ENCODE data around the gene PAX8. TPM values are rescaled to one million over a fixed set of nuclear protein-coding genes. Genes with fewer than 3 reads are reported as not detected.

Gene PAX8
- total RNA-seq, 1 experiment from 2014 or later = not detected

DNA sequence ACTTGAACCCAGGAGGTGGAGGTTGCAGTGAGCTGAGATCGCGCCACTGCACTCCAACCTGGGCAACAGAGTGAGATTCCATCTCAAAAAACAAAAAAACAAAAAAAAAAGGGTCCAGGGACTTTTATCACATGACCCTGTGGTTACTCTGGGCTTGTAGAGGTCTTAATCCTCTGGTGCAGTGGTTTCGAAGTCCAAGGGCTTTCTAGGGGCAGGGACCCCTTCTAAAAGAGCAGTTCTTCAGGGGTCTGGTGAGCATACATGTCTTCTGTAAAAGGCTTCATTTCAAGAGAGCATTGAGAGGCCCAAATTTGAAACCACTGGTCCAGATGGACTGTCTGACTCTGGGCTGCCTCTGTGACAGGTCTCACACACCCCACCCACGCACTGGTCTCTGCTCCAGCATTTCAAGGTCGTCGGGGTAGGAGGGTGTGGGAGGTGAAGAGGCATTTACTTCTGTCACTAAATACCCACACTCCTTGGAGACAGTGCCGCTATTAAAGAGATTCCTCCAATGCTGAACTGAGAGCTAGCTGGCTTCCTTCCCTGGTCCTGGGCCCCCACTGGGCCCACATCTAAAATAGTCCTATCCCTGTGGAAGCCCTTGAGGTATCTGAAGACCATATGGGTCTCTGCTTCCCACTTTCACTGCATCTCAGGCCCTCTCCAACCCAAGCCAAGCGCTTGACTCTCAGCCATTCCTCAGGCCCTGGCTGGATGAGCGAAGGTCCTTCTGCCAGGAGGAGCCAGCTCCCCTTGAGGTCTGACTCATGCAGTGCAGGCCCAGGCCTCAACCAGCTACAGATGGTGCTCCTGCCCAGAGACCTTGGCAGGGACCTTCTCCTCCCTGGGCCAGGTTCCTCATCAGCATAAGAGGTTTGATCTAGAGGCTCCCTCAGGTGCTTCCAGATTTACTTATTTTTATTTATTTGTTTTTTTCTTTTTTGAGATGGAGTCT lies 44.8 kb downstream of the PAX8 start:
- Histone ChIP-seq H3K4me3 (no peak overlapping the region), H3K4me1 (replicated peaks) (no peaks in the 10 kb centered on the region), H3K27ac (no peak overlapping the region), H3K9me3 (replicated peaks) (no peaks in the 10 kb centered on the region), H3K27me3 (replicated peaks) (no peaks in the 10 kb centered on the region), H3K36me3 (no peaks in the 10 kb centered on the region)
- DNase-seq (ENCODE audit: low read depth in 1 of 2, low spot score in 2 of 2) = no peak

DNA sequence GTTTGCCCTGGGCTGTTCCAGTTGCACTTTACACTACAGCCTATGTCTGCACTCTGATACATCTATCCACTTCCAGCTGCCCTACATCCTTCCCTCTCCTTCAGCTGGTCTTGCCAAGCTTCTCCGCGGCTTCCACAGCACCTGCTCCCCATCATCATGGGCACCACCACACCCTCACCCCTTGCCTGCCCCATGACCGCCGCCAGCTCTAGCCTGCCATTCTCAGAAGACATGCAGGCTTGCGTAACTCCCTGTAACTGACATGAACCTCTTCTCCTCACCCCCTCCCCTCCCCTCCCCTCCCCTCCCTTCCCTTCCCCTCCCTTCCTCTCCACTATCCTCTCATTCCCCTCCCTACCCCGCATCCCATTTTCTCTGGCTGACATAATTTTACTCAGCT lies 46.0 kb downstream of the PAX8 start:
- no peaks in the 10 kb centered on the region for H3K27me3 ChIP-seq (replicated peaks)
- no peaks in the 10 kb centered on the region for H3K36me3 ChIP-seq
- no peak overlapping the region for H3K4me3 ChIP-seq
- H3K27ac ChIP-seq = no peak overlapping the region
- no peak for DNase-seq (ENCODE audit: low read depth in 1 of 2, low spot score in 2 of 2)
- H3K9me3 ChIP-seq (replicated peaks) = no peaks in the 10 kb centered on the region
- H3K4me1 ChIP-seq (replicated peaks) = no peaks in the 10 kb centered on the region

DNA sequence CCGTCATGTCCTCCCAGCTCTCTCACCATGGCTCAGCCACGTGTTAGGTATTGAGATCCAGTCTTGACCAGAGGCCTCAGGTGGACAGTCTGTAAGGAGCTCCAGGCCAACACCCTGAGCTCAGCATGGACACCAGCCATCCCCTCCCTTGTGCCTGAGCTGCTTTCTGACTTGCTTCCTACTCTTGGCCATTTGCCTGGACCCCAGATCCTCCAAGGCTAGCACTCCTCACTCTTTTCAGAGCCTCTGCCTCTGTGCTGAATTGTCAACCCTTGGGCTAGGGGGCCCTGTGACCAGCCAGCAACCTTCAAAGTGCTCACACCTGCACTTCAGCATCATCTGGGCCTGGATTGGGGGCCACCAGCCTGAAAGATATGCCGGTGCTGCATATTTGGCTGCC lies 46.6 kb downstream of the PAX8 start:
- Histone ChIP-seq H3K27me3 (replicated peaks) (no peaks in the 10 kb centered on the region), H3K4me1 (replicated peaks) (peaks cover 4% of the 10 kb centered on the region), H3K36me3 (no peaks in the 10 kb centered on the region), H3K27ac (no peak overlapping the region), H3K9me3 (replicated peaks) (no peaks in the 10 kb centered on the region), H3K4me3 (no peak overlapping the region)
- no peak for DNase-seq (ENCODE audit: low read depth in 1 of 2, low spot score in 2 of 2)

DNA sequence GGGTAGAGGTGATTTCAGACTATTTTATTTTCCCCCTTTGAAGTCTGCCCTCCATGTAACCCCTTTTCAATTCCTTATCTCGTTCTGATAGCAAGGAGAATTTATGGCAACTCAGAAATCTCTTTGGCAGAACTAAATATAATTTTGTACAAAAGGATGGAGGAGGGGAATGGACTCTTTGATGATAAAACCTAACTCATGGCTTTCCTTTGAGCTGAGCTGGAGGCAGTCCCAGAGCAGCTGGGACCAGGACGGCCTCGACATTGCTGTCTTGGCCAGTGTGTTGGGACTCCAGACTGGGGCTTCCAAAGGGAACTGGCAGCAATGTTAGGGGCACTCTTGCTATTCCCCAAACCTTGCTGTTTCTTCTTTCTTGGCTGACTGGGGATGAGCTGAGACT lies 47.7 kb downstream of the PAX8 start:
- Histone ChIP-seq H3K4me3 (no peak overlapping the region), H3K27ac (no peak overlapping the region), H3K27me3 (replicated peaks) (no peaks in the 10 kb centered on the region), H3K9me3 (replicated peaks) (no peaks in the 10 kb centered on the region), H3K36me3 (no peaks in the 10 kb centered on the region), H3K4me1 (replicated peaks) (peaks cover 5% of the 10 kb centered on the region)
- no peak for DNase-seq (ENCODE audit: low read depth in 1 of 2, low spot score in 2 of 2)

DNA sequence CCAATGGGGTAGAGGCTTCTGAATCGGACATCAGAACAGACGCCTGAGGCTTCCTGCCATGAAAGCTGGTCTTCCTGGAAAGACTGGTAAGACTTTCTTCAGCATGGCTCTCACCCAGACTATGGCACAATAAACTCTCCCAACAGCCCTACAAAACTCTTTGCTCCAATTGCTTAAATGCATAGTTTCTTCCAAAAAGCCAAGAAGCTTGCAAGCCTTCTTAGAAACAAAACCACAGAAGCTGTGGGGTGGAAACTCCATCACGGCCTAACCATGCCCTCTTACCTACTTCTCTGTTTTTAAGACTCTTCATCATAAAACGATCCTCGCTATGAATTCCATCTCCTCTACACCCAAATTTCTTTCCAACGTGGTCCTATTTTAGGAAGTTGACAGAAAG lies 48.2 kb downstream of the PAX8 start:
- Histone ChIP-seq H3K27ac (no peak overlapping the region), H3K4me3 (no peak overlapping the region), H3K27me3 (replicated peaks) (no peaks in the 10 kb centered on the region), H3K36me3 (no peaks in the 10 kb centered on the region), H3K4me1 (replicated peaks) (peaks cover 5% of the 10 kb centered on the region), H3K9me3 (replicated peaks) (no peaks in the 10 kb centered on the region)
- no peak for DNase-seq (ENCODE audit: low read depth in 1 of 2, low spot score in 2 of 2)

DNA sequence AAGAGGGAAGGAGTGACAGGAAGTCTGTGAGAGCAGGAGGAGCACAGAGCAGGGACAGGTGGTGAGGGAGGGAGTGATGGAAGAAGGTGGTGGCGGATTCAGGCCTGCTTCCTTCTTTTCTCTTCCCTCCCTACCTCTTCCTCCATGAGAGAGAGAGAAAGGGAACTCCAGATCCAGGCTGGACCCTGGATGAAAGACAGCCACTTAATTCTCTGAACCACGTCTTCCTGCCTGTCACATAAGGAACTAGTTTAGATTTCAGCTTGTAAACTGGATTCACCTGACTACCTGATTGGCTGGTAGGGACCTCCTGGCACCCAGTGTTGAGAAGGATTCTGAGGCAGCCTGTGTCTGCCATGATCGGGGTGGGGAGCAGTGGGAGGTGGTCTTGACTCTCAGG lies 48.9 kb downstream of the PAX8 start:
- no peak overlapping the region for H3K27ac ChIP-seq
- no peak overlapping the region for H3K4me3 ChIP-seq
- H3K27me3 ChIP-seq (replicated peaks) = no peaks in the 10 kb centered on the region
- H3K4me1 ChIP-seq (replicated peaks) = peaks cover 5% of the 10 kb centered on the region
- no peaks in the 10 kb centered on the region for H3K36me3 ChIP-seq
- DNase-seq (ENCODE audit: low read depth in 1 of 2, low spot score in 2 of 2) = no peak
- no peaks in the 10 kb centered on the region for H3K9me3 ChIP-seq (replicated peaks)

DNA sequence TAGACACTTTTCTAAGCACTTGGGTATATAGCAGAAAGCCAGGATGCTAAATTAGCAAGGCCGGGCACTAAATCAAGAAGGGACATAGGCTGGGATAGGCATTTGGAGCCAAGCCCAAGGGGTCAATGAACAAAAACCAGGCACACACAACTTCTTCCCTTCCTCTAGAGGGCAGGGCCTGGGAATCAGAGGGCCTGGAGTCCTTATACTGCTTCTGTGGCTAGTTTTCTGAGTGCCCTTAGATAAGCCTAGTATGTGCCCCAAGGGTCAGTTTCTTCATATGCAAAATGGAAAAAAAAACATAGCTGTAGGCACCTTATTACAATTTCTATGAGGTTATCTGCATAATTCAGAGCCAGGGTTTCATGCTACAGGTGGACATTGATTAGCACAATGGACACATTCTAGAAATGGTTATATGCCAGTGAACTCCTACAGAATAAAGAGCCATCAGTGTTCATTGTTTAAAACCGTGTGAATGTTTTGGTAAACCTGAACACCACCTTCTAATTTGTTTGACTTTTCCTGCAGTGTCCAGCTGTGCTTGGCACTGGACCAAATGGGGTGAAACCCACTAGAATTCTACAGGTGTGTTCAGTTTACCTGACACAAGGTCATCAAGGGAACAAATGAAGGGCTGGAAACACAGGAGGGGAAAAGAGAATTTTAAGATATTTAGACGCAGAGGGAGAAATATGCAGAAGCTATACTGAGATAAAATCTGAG lies 49.6 kb downstream of the PAX8 start:
- no peaks in the 10 kb centered on the region for H3K9me3 ChIP-seq (replicated peaks)
- DNase-seq (ENCODE audit: low read depth in 1 of 2, low spot score in 2 of 2) = no peak
- H3K4me3 ChIP-seq = no peak overlapping the region
- H3K27ac ChIP-seq = no peak overlapping the region
- H3K27me3 ChIP-seq (replicated peaks) = no peaks in the 10 kb centered on the region
- H3K4me1 ChIP-seq (replicated peaks) = peaks cover 5% of the 10 kb centered on the region
- H3K36me3 ChIP-seq = no peaks in the 10 kb centered on the region

DNA sequence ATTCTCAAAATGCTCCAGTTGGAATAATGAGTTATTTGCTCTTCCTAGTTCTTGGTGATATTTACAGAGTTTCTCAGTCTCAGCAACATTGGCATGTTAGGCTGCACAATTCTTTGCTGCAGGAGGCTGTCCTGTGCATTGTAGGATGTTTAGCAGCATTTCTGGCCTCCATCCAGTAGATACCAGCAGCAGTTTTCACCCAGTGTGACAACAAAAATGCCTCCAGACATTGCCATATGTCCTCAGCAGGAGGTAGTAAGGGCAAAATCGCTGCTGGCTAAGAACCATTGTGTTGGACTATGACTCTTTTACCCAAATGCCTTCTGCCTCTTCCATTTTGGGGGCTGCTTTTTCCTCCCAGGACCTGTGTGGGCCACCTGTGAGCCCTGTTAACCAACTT lies 50.4 kb downstream of the PAX8 start:
- Histone ChIP-seq H3K4me3 (no peak overlapping the region), H3K9me3 (replicated peaks) (no peaks in the 10 kb centered on the region), H3K27me3 (replicated peaks) (no peaks in the 10 kb centered on the region), H3K4me1 (replicated peaks) (peaks cover 5% of the 10 kb centered on the region), H3K36me3 (no peaks in the 10 kb centered on the region), H3K27ac (no peak overlapping the region)
- DNase-seq (ENCODE audit: low read depth in 1 of 2, low spot score in 2 of 2) = no peak

DNA sequence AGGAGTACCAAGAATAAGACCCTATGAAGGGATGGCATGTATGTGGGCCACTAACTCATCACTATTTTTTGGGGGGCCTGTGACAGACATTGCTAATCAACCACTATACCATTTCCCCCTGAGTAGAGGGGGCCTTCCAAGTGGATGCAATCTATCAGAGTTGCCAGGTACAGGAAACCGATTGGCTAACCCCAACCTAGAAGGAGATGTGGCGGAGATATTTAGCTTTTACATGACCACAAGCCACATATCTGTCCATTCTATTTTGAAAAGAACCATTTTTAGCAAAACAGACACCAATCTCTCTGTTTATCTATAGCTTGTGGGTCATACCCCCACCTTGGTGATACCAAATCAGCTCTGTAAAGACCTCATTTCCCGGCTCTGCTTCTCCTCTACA lies 51.0 kb downstream of the PAX8 start:
- H3K36me3 ChIP-seq = no peaks in the 10 kb centered on the region
- no peak overlapping the region for H3K27ac ChIP-seq
- H3K9me3 ChIP-seq (replicated peaks) = no peaks in the 10 kb centered on the region
- peaks cover 5% of the 10 kb centered on the region for H3K4me1 ChIP-seq (replicated peaks)
- H3K27me3 ChIP-seq (replicated peaks) = no peaks in the 10 kb centered on the region
- DNase-seq (ENCODE audit: low read depth in 1 of 2, low spot score in 2 of 2) = no peak
- H3K4me3 ChIP-seq = no peak overlapping the region

DNA sequence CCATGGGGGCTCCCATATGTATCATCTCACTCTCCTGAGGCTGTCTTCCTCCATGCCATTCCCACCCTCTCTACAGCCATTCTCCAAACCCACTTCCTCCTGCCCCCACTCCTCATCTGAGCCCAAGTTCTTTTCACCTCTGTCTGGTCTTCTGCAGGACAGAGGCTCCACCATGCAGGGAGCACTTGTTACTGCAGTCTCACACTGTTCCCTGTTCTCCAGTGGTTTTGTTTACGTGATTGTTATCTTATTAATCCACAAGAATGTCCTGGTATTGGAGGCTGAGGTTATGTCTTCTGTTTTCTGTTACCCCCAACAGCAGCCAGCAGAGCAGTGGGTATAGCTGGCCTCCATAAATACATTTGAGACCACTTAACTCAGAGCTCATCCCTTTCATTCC lies 51.4 kb downstream of the PAX8 start:
- Histone ChIP-seq H3K27ac (no peak overlapping the region), H3K36me3 (no peaks in the 10 kb centered on the region), H3K4me3 (no peak overlapping the region), H3K4me1 (replicated peaks) (peaks cover 5% of the 10 kb centered on the region), H3K27me3 (replicated peaks) (no peaks in the 10 kb centered on the region), H3K9me3 (replicated peaks) (no peaks in the 10 kb centered on the region)
- DNase-seq (ENCODE audit: low read depth in 1 of 2, low spot score in 2 of 2) = no peak

DNA sequence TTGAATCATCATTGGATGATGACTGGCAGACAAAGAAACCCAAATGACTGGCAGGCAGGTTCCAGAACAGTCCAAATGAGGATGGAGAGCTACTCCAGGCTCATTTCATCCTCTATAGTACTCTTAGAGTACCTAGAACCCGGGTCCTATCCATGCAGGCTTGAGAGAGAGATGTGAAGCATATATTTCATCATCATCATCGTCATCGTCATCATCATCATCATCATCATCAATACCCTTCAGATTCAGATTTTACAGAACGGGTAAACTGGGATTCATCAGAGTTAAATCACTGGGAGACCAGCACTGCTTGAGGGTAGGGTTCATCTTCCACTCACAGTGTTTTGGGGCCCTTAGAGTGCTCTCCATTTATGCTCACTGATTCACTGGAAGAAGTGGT lies 52.3 kb downstream of the PAX8 start:
- Histone ChIP-seq H3K27ac (no peak overlapping the region), H3K4me3 (no peak overlapping the region), H3K36me3 (no peaks in the 10 kb centered on the region), H3K4me1 (replicated peaks) (peaks cover 5% of the 10 kb centered on the region), H3K9me3 (replicated peaks) (no peaks in the 10 kb centered on the region), H3K27me3 (replicated peaks) (no peaks in the 10 kb centered on the region)
- no peak for DNase-seq (ENCODE audit: low read depth in 1 of 2, low spot score in 2 of 2)

DNA sequence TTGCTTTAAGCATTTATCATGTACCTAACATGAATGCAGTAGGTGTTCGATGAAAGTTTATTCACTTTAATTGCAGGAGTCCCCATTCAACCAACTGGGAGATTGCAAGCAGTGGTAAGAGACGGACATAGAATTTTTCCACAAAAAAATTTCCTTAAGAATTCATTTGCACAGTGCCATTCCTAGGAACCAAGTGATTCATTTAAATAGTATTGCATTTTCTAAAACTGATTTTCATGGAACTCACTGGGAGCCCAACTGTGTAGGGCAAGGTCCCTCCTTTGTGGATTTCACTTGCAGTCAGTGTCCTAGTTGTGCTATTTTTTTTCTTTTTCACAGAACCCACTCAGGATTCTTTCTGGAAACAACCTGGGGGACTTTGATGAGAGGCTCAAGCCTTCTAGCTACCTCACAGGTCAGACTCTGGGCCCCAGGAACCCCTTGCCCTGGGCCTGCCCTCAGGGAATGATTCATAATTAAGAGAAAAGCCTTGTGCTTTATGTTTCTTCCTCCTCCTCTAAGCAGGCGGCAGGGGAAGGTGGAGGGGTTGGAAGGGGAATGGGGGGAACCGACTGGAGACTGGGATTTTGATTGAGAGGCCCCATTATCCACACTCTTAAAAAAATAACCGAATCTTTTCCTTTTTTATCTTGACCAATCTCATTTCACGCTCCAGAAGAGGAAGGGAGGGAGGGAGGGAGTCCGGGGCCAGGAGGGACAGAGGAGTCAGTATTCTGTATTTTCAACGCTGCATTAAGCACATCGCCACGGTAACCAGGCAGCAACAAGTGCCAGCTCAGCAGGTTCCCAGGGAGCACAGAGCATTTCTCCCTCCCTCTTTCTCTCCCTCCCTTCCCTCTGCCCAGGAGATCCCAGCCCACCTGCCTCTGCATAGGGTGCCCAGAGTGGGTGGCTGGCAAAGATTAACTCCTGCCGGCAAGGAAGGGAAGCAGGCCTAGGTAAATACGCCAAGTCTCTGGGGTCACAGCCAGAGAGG lies 53.2 kb downstream of the PAX8 start:
- no peak overlapping the region for H3K27ac ChIP-seq
- no peaks in the 10 kb centered on the region for H3K9me3 ChIP-seq (replicated peaks)
- DNase-seq (ENCODE audit: low read depth in 1 of 2, low spot score in 2 of 2) = no peak
- H3K4me3 ChIP-seq = no peak overlapping the region
- H3K27me3 ChIP-seq (replicated peaks) = no peaks in the 10 kb centered on the region
- H3K36me3 ChIP-seq = no peaks in the 10 kb centered on the region
- H3K4me1 ChIP-seq (replicated peaks) = peaks cover 5% of the 10 kb centered on the region

DNA sequence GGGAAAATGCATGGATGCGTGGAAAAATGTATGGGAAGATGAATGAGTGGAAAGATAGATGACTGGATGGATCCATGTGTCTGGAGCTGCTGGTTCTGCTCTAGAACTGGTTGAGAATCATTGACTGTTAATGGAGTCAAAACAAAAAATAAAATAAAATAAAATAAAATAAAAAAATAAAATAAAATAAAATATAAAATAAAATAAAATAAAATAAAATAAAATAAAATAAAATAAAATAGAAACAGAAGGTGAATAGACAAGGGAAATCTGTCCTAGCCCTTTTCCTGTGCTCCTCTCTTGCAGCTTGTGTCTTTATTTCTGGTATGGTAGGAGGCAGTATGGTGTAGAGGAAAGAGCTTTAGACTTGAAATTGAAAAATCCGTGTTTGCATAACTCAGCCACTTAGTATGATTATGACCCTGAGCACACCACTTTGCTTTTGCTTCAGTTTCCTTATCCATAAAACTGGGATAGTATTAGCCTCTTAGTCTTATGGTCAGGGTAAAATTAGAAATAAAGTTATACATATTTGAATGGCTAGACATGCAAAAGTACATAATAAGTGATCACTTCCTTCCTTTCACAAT lies 54.0 kb downstream of the PAX8 start:
- no peaks in the 10 kb centered on the region for H3K9me3 ChIP-seq (replicated peaks)
- no peak overlapping the region for H3K27ac ChIP-seq
- H3K36me3 ChIP-seq = no peaks in the 10 kb centered on the region
- H3K4me1 ChIP-seq (replicated peaks) = peaks cover 5% of the 10 kb centered on the region
- no peaks in the 10 kb centered on the region for H3K27me3 ChIP-seq (replicated peaks)
- no peak overlapping the region for H3K4me3 ChIP-seq
- no peak for DNase-seq (ENCODE audit: low read depth in 1 of 2, low spot score in 2 of 2)

Measured in SJSA1 (cell line).